Myocyte (in vitro differentiated cells): ENCODE results near the gene NFYC. TPM values are rescaled to one million over a fixed set of nuclear protein-coding genes. Genes with fewer than 3 reads are reported as not detected.

Experiments
- DNase-seq: peaks from one replicate; pipeline ENCODE4 v3.0.0-alpha.2; 2012; ENCODE audit warnings: low read depth
- total RNA-seq: library from RNA; depleted of rRNA; stranded (reverse); fragments of >200 nt; gene quantifications from 2 replicates; pipeline ENCODE4 v1.2.3, GENCODE V29; 2014

NFYC gene
- total RNA-seq, 1 donor from 2014 or later, result 42.2 TPM

GRCh38 chr1:40777224-40777970, 85.9 kb downstream of the NFYC start:
- DNase-seq, result no peak

- DNase-seq, result peak; percentile 97
These were observed 89.4 kb downstream of the NFYC start for GRCh38 chr1:40780678-40781607.

- no peak for DNase-seq
These were observed 90.1 kb downstream of the NFYC start for GRCh38 chr1:40781608-40781971.

GRCh38 chr1:40782371-40782956, 91.0 kb downstream of the NFYC start:
- peak; percentile 90 for DNase-seq

GRCh38 chr1:40783001-40783905, 91.7 kb downstream of the NFYC start, which contains the start of gene KCNQ4:
Gene KCNQ4, plus strand, starts transcription at chr1:40783787. Its CDS starts 307 bp downstream, at chr1:40784094.
- peak; percentile 73 for DNase-seq

GRCh38 chr1:40784141-40784770, 92.8 kb downstream of the NFYC start:
- DNase-seq, result no peak

DNA sequence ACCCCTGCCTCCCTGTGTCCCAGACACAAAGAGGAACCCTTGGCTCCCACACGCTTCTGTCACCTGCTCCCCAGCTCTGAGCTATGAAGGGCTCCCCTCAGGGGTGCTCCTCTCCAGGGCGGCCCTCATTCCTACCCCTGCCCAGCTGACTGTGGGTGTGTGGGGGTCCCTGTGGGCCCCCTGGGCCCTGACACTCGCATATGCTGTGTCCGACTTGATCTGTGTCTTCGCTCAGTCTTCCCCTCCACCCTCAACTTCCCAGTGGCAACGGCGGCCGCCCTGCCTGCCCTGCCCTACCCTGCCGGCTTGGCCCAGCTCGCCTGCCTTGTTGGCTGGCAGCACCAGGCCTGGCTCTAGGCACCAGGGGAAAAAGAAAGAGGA, 93.3 kb downstream of the NFYC start:
- no peak for DNase-seq

DNA sequence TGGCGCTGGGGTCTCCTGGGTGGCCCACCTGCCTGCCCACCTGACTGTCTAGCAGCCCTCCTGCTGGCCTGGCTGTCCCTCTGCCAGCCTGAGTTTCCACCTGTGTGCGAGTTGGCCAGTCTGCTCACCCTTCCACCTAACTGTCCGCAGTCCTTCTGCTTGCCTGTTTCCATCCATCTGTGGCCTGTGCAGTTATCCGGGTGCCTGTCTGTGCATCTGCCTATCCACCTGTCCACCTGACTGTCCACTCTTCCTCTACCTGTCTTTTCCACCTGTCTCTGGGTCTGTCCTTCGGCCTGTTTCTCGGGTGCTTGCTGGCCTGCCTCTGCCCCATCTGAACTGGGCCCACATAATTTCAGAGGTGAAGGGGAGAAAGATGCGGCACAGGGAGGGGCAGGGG, 93.9 kb downstream of the NFYC start:
- DNase-seq, result no peak

GRCh38 chr1:40786171-40786994, 94.9 kb downstream of the NFYC start:
- peak; percentile 41 for DNase-seq

DNA sequence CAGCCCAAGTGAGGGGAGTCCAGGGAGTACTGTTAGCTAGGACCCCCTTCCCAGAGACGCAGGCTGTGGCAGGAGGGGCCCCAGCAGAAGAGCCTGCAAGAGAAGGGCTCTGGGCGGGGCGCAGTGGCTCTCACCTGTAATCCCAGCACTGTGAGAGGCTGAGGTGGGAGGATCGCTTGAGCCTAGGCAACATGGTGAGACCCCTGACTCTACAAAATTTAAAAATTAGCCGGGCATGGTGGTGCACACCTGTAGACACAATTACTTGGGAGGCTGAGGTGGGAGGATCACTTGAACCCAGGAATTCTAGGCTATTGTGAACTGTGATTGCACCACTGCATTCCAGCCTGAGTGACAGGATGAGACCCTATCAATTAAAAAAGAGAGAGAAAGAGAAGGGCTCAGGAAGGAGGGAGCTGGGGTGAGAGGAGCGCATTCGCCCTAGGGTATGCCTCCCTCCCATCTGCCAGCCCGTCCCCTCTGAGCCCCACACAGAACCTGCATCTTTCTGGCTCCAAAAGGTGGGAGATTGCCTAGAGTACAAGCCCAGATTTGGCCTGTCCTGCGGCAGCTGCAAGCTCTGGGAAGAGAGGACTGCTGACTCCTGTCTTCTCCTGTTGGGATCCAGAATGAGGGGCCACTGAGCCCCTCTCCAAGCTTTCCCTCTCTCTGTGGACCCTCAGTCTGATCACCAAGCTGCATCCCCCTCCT, 95.6 kb downstream of the NFYC start:
- no peak for DNase-seq

DNA sequence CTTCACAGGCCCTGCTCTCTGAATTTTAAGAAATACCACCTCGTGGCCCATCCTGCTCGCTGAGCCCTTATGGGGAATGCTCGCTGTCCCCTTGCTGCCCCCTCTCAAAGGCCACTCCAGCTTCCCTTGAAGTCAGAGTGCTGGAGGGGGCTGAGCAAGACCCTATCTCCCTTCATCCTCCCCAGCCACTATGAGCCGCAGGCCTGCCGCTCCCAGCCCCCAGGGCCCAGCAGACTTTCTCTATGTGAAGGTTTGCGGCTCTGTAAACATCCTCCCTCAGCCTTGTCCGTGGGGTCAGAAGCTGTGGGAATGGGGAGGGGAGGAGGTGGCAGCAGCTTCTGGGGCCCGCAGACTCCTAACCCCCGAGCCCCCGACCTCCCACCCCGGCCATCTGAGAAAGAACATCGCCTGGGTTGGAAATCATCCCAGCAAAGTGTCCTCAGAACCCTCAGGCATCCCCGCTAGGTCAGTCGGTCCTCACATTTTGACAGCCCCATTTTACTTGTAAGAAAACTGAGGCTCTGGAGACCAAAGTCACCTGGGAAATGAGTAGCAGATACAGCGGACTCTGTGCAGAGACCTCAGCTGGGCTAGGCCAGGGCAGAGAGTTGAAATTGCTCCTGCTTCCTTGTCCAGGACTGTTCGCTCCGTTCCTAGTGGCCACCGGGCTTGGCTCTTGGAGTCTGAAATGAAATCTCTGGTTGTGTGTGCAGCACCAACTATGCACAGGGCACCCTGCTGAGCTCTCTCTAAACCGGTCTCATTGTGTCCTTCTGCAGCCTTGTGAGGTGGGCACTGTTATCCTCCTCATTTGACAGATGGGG, 96.4 kb downstream of the NFYC start:
- DNase-seq, result no peak

DNA sequence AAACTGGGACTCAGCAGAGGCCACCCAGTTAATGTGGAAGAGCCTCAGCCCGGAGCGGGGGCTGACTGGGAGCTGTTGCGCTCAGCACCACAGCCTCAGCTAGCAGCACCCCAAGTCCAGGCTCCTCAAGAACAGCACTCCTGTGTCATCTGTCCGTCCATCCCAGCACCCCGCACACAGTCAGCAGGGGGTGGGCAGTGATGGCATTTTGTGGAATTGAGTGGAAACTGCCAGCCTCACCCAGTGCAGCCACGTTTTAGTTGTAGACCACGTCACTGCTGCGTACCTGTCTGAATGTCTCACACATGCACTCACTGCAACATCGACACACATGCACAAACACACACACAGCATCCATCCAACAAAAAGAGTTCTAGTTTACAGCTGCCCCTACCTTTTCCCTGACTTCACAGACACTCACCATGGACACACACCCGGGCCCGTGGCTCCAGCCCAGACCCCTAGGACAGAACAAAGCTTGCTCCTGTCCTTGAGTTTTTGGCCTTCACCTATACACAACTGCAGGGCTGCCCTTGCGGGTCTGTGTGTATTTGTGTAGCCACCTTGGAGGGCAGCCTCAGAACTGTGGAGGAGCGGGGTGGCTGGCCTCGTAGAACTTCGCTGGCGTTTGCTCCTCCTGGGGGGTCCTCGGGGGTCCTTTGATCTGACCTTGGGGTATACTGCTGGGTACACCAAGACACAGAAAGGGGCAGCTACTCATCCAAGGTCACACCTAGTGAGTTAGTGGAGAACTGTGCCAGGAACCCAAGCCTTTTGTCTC, 97.2 kb downstream of the NFYC start:
- DNase-seq, result no peak

GRCh38 chr1:40789342-40789598, 97.8 kb downstream of the NFYC start:
- DNase-seq, result no peak

GRCh38 chr1:40789661-40790430, 98.3 kb downstream of the NFYC start:
- no peak for DNase-seq

DNA sequence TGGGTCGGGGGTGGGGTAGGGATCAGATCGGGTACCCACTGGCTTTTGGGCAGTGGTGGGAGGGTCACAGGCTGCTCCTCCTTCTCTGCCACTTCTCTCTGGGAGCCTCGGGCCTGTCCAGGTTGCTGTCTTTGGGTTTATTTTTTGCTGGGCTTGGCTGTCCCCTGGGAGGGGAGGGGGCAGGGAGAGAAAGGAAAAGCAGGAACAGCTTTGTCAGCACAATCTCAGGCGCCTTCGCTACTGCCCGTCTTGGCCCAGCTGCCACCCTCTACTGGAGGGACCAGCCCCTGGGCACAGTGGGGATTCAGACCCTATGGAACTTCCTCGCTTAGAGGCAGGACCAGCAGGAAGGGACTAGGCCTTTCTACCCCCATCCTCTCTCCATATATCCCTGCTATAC, 100.5 kb downstream of the NFYC start:
- no peak for DNase-seq

DNA sequence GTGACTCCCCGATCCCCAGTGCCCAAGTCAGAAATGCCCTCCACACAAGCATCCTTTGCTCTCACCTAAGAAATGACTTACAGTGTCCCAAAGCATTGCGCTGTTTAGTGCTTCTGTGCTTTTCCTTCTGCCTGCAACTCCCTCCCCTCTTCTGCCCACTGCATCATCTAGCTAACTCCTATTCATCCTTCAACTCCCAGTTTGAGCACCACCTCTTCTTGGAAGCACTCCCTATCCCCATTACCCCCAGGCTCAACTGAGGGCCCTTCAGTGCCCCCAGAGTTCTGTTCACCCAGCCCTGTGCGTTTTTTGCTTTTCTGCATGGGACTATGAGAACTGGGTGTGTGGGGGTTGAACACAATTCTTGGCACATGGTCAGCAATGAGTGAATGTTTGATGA, 102.1 kb downstream of the NFYC start:
- DNase-seq, result no peak

DNA sequence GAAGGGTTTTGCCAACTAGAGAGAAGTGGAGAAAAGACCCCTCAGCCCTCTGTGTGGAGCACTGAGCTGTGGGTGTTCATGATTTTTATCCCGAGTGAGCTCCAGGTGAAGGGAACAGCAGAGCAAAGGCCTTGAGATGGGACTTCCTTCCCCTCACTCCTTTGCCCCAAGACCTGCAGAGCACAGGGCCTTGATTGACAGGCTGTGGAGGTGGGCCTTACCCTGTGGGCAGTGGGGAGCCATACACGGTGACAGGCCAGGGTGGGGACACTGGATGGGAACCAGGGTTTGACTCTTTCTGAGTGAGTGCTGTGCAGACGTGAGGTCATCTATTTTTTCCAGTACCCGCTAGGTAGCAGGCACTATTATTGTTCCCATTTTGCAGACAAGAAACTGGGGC, 102.5 kb downstream of the NFYC start:
- DNase-seq, result no peak
